Kidney tubule cell (primary cell): ENCODE data around the gene XRN1.
A peak's percentile ranks its signal among the peaks of the same experiment; 100 is the strongest.
"Not testable (repeated sequence)": the region's sequence is repeated elsewhere in the genome, so short reads cannot be mapped to it uniquely, and the experiment has no call there.

Experiments used
- DNase-seq: peaks from one replicate; pipeline ENCODE4 v3.0.0-alpha.2; 2018; ENCODE audit warnings: low spot score

XRN1 gene, protein sequence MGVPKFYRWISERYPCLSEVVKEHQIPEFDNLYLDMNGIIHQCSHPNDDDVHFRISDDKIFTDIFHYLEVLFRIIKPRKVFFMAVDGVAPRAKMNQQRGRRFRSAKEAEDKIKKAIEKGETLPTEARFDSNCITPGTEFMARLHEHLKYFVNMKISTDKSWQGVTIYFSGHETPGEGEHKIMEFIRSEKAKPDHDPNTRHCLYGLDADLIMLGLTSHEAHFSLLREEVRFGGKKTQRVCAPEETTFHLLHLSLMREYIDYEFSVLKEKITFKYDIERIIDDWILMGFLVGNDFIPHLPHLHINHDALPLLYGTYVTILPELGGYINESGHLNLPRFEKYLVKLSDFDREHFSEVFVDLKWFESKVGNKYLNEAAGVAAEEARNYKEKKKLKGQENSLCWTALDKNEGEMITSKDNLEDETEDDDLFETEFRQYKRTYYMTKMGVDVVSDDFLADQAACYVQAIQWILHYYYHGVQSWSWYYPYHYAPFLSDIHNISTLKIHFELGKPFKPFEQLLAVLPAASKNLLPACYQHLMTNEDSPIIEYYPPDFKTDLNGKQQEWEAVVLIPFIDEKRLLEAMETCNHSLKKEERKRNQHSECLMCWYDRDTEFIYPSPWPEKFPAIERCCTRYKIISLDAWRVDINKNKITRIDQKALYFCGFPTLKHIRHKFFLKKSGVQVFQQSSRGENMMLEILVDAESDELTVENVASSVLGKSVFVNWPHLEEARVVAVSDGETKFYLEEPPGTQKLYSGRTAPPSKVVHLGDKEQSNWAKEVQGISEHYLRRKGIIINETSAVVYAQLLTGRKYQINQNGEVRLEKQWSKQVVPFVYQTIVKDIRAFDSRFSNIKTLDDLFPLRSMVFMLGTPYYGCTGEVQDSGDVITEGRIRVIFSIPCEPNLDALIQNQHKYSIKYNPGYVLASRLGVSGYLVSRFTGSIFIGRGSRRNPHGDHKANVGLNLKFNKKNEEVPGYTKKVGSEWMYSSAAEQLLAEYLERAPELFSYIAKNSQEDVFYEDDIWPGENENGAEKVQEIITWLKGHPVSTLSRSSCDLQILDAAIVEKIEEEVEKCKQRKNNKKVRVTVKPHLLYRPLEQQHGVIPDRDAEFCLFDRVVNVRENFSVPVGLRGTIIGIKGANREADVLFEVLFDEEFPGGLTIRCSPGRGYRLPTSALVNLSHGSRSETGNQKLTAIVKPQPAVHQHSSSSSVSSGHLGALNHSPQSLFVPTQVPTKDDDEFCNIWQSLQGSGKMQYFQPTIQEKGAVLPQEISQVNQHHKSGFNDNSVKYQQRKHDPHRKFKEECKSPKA (N-terminal part only)

DNA sequence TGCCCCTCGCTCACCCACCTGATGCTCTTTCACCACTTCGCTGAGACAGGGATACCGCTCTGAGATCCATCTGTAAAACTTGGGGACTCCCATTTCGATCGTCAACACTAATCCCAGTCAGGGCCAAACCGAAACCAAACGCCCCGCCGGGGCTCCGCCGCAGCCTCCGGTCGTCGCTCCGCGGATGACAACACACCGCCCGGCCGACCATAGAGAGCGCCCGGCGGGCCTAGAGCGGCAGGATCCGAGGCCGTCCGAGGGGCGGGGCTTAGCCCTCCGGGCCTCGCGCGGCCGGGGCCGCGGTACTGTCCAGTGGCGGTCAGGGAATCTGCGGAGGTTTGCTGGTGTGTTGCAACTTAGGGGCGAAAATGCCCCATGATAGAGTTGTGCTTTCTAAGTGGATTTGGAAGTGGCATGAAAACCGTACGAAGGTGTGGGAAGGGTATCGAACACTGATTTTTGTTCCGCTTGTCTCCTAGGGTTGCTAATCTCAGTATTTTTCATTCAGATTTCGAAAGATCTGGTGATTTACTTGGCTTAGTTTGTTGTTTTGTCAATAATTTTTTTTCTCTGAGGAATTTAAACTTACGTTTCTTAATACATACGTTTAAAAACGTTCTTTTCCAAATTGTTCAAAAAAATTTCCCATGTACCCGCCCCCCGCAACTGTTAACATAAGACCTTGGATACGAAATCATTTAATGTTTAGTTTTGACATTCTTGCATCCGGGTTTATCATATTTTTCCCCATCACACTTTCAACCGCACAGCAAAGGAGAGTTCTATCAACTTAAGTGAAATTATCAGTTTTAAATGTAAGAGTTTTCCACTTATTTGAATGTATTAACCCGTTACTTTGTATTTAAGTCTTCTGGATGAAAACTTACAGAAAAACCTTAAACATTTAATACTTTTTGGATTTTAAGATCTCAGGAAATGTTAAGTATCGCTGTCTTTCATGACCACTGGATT, at the start of gene XRN1:
Gene XRN1, minus strand, starts transcription at position 186 of the 972 bp plus-strand sequence. Its CDS starts 93 bp downstream, at position 93.
- DNase-seq, result peak; percentile 93

DNA sequence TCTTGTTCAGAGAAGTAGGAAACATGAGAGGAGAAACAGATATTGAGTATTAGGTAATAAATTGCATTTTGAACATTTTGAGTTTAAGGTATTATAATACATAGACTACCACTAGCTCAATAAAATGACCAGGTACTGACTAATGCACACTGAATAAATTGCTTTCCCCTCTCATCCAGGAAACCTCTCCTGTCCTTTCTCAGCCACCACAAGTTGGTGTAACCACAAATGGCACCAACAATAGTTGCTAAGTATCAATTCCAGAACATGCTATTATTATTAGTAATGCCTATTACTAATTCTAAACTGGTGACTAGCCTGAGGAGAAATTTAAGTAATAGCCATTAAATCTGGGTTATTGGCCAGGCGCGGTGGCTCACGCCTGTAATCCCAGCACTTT, 47.3 kb upstream of the XRN1 start:
- DNase-seq, result peak; percentile 33

DNA sequence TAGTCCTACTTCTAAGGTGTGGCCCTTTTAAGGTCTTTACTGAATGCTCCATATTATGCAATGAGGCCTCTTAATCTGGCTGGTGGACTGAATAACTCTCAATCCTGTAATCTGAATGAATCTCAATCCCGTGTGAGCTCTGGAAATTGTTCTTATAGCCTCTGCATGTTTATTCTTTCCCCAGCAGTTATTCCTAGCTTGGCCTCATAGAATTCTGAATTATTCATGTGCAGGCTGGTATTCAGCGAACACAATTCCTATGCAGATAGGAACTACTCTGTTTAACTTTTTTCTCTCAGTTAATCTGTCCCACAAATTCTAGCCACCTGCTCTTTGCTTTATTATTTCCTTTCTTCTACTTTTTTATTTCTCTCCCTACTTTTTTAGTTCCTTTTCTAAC, 44.3 kb upstream of the XRN1 start:
- no peak for DNase-seq

DNA sequence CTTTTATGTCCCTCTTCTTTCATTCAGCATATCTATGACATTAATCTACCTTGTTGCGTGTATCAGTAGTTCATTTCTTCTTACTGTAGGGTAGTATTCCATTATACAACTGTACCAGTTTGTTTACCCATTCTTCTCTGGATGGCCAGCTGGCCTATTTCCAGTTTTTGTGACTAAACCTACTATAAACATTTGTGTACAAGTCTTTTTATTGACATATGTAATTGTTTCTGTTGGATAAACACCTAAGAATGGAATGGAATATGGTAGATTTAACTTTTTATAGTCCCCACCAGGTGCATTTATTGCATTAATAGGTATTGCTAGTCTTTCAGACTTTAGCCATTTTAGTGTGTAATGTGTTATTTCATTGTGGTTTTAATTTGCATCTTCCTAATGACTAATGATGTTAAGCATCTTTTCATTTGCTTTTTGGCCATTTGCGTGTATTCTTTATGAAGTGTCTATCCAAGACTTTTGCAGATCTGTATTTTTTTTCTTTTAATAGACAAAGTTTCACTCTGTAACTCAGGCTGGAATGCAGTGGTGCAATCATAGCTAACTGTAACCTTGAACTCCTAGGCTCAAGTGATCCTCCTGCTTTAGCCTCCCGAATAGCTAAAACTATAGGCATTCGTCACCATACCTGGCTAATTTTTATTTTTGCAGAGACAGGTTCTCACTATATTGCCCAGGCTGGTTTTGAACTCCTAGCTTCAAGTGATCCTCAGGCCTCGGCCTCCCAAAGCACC, 41.9 kb upstream of the XRN1 start:
- no peak for DNase-seq

DNA sequence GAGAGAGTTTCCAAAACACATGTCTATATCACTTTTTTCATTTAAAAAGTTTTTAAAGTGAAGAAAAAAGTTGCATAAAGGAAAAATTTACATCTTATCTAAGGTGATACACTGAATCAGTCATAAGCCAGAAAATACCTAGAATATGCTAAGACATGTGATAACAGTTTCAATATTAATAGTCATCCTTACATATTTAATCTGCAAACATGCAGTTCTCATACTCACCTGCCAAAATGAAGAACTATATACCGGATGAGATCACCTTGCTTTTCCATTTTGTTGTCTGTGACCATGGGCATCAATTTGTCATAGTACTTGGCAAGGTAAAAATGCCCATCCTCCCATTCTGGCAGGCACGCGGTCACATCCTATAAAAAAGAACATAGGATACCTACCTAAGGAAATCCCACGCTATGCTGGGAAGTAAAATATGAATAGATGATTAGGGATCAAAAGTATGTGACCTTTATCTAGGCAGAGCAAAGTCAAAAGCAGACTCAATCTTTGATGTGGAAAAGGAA, 37.1 kb upstream of the XRN1 start:
- no peak for DNase-seq

DNA sequence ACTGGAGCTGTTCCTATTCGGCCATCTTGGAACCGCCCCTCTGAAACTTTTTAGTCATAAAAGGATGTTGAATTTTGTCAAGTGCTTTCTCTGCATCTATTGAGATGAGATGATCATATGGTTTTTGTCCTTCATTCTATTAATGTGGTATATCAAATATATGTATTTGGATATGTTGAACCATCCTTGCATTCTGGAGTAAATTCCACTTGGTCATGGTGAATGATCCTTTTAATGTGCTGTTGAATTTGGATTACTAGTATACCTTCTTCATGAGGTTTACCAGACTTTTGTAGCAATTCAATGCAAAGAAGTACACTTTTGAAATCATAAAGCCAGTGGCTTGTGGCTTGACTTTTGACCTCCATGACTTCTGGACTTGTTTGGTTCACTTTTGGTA, 33.4 kb upstream of the XRN1 start:
- DNase-seq, result no peak

DNA sequence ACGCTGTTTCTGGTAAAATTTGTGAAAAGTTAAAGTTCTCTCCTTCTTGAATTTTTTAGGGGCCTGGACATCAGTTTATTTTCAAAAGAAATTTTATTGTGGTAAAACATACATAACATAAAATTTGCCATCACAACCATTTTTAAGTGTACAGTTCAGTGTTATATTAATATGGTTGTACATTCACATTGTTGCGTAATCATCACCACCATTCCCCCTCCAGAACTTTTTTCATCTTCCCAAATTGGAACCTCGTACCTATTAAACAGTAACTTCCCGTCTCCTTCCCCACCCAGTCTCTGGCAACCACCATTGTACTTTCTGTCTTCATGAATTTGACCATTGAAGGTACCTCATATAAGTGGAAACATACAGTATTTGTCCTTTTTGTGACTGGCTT, 23.0 kb upstream of the XRN1 start:
- no peak for DNase-seq

DNA sequence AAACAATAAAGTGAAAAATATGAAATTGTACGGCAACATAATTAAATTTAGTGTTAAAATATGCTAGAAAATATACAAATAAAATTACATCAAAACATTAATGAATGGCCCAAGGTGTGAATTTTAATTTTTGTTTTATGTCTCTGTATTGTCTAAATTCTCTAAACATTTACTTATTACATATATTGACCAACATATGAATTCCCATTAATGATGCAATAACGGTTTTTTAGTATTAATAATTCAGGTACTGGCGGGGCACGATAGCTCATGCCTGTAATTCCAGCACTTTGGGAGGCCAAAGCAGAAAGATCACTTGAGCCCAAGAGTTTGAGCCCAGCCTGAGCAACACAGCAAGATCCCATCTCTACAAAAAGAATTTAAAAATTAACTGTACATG, 20.6 kb upstream of the XRN1 start:
- no peak for DNase-seq

DNA sequence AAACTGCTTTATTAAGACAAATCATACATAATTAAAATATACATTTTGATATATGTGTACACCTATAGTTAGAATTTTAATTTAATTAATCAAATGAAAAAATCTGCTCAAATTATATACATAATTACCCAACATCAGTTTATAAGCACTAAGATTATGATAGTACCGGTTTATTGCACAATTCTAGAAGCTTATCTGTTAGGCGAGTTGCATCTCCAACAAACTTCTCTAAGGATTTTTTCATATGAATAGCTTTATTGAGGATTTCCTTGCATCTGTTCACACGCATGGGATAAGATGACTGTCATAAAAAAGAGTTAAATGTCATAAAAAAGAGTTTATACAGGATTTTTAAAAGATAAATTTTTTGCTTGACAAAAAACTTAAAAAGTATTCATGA, 19.9 kb upstream of the XRN1 start:
- no peak for DNase-seq

DNA sequence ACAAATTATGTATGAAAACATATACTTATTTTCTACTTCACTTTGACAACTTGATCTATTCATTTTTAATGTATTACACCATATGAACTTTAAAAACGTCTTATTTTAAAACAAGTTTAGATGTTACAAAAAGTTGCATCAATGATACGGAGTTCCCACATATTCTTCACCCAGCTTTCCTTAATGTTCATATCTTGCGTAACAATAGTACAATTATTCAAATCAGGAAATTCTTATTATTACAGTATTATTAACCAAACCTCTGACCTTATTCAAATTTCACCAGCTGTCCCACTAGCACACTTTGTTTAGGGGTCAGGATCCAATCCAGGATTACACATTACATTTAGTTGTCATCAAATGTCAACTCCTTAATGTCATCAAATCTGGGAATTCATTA, 12.9 kb upstream of the XRN1 start:
- DNase-seq, result no peak

DNA sequence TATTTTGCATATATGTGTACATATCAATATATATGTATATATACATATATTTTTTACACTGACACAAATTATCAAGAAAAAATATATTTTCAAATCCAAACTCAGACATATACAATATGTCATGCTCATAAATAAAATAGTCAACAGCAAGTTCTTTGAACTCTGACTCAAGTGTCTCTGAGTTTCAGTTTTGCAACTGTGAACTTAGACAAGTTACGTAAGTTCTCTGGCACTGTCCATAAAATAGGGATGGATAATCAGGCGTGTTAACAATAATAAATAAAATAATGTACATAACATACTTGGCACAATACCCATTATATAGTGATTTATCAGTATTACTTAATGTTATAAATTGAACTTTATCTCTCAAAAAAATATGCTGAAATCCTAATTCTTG, 12.1 kb upstream of the XRN1 start:
- DNase-seq, result no peak

DNA sequence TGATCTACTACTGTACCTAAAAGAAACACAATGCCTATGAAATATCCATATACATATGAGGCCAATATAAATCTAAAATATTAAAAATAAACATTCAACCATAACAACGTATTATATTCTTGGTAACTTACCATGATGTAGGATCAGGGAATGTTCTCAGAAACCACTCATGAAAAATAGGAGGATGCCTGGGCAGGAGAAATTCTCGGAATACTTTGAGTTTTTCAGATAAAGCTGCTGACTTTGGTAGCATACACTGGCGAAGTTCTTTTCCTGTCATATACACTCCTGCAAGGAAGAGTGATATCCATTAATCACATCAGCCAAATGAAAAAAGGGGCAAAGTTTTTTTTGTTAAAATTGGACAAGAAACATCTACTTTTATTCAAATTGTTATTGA, 11.3 kb upstream of the XRN1 start:
- no peak for DNase-seq

DNA sequence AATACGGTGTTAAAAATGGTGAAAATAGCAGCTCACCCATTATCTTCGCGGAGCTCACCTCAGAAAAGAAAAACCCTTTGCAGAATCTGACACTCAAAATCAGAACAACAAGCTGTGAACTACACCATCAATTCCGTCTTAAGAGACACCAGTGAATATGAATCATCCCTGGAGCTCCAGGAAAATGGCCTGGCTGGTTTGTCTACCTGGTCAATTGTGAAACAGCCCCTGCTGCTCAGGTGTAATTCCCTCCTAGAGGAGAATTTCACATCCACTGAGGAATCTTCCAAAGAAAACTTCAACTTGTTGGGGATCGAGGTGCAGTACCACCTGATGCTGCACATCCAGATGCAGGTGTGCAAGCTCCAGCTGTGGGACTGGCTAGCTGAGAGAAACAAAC, 3.0 kb upstream of the XRN1 start:
- no peak for DNase-seq

DNA sequence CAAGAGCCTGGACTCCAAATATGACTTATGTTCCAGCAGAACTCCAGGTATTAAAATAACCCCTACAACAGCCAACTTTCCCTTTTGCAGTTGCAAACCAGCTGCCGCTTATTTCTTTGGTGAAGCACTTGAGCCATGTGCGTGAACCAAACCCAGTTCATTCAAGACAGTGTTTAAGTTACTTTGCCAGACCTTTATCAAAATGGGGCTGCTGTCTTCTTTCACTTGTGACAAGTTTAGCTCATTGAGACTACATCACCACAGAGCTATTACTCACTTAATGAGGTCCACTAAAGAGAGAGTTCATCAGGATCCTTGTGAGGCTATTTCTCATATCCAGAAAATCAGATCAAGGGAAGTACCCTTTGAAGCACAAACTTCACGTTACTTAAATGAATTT, 2.4 kb upstream of the XRN1 start:
- no peak for DNase-seq

DNA sequence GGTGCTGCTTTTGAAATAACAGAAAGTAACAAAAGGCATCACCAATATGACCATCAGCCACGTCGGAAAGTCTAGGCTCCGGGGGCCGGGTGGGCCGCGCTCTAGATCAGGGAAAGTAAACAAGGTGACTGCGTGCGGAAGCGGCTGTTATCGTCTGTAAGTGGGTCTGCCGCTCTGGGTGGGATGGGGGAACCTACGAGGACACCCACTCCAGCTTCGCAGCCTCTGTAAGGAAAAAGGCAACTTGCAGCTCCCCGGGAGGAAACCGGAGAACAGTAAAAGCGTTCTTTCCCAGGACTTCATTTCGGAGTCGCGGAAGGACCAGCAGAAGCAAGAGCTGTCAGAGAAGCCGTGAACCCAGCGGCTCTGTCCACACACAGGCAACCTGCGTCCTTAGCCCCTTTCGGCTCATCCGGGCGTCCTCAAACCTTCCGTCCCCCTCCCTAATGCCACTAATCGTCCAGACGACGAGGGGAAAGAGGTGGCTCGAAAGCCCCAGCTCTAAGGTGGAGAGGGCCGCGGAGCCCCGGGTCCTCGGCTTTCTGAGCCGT, 461 bp downstream of the XRN1 start:
- peak; percentile 44 for DNase-seq

DNA sequence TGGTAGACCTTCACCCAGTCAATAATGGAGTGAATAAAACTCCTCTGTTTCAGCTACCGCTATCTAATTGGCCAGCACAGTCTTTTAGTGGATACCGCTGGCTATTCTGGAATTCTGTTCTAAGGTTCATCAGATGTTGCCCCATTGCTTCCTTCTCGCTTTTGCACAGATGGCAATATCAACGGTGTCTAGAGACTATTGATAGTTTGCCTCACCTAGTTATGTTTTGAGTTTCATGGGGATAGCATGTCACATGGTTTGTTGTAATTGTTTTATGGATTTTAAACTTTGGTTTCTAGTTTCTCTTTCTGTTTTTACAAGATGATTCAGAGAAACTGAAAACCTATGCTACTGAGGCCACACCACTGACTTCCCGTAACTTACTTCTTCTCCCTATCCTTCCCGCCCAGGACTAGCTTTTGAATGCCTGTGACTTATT, 2.0 kb downstream of the XRN1 start:
- DNase-seq, result peak; percentile 25

DNA sequence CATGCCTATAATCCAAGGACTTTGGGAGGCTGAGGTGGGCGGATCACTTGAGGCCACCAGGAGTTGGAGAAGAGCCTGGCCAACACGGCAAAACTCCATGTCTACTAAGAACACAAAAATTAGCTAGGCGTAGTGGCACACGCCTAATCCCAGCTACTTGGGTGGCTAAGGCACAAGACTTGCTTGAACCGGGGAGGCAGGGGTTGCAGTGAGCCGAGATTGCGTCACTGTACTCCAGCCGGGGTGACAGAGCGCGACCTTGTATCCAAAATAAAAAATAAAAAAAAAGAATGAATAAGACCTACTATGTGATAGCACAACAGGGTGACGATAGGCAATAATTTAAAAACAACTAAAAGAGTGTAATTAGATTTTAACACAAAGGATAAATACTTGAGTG, 3.5 kb downstream of the XRN1 start:
- no peak for DNase-seq

DNA sequence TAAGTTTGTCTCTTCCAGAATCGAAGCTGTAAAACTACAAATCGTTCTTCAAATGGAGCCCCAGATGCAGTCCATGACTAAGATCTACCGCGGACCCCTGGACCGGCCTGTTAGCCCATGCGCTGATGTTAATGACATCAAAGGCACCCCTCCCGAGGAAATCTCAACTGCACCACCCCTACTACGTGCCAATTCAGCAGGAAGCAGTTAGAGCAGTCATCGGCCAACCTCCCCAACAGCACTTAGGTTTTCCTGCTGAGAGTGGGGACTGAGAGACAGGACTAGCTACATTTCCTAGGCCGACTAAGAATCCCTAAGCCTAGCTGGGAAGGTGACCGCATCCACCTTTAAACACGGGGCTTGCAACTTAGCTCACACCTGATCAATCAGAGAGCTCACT, 4.8 kb downstream of the XRN1 start:
- not testable (repeated sequence) for DNase-seq

DNA sequence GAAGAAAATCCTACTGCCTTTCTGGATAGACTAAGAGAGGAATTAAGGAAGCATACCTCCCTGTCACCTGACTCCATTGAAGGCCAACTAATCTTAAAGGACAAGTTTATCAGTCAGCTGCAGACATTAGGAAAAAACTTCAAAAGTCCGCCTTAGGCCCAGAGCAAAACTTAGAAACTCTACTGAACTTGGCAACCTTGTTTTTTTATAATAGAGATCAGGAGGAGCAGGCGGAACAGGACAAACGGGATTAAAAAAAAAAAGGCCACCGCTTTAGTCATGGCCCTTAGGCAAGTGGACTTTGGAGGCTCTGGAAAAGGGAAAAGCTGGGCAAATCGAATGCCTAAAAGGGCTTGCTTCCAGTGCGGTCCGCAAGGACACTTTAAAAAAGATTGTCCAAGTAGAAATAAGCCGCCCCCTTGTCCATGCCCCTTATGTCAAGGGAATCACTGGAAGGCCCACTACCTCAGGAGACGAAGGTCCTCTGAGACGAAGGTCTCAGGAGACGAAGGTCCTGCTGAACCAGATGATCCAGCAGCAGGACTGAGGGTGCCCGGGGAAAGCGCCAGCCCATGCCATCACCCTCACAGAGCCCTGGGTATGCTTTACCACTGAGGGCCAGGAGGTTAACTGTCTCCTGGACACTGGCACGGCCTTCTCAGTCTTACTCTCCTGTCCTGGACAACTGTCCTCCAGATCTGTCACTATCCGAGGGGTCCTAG, 8.2 kb downstream of the XRN1 start:
- not testable (repeated sequence) for DNase-seq
